ENCODE data around the gene SP2.

The SP2 gene

DNA sequence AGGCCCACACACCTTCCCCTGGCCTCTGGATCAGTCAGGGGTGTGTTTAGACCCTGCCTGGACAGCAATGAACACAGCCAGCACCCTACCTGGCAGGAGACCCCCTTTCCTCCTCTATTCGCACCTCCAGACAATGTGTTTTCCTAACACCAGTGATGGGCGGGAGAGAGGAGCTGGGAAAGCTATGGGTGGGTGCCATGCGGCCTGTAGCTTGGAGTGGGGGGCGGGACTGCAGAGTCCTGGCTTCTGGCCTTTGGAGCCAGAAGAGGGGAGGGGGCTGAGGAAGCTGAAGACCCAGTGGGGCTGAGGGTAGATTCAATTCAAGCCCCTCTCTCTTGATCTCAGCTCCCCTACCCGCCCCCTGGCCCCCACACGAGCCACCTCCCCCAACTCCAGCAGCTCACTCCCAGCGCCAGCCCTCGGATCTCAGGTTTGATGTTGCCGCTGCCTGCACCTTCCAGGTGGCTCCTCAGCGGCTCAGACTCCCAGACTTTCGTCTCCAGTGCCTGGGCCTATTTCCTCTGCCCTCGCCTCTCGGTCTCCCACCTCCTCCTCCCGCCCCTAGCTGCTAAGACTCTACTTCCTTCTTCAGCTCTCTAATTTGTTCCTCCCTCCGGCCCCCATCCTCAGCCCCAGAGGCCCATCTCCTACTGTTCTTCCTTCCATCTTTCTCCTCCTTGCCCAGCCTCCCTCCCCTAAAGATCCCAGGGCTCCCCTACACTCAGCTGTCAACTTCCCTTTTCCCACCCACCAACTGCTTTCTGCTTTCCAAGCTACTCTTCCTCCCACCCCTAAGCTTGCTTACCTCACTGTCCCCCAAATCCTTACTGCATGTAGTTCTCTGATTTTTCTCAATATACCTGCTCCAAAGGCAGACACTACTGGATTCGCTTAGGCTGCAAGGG, 38.2 kb upstream of the SP2 start:
- no peak for TF ChIP-seq JUND (IDR thresholded peaks at IDR 0.05; ENCODE audit: low read depth)
- DNase-seq (ENCODE audit: low read depth in 1 of 2, low spot score in 1 of 2) = no peak
- in situ Hi-C loops (cut with HindIII; ENCODE audit: low pct_unique_long_range_greater_than_20kb, low sequenced_read_pairs) = no loop called here

- in situ Hi-C loops (cut with HindIII; ENCODE audit: low pct_unique_long_range_greater_than_20kb, low sequenced_read_pairs) = no loop called here
- DNase-seq (ENCODE audit: low read depth in 1 of 2, low spot score in 1 of 2) = no peak
- no peak for TF ChIP-seq JUND (IDR thresholded peaks at IDR 0.05; ENCODE audit: low read depth)
Observed at GRCh38 chr17:47860386-47860785, 35.6 kb upstream of the SP2 start.

DNA sequence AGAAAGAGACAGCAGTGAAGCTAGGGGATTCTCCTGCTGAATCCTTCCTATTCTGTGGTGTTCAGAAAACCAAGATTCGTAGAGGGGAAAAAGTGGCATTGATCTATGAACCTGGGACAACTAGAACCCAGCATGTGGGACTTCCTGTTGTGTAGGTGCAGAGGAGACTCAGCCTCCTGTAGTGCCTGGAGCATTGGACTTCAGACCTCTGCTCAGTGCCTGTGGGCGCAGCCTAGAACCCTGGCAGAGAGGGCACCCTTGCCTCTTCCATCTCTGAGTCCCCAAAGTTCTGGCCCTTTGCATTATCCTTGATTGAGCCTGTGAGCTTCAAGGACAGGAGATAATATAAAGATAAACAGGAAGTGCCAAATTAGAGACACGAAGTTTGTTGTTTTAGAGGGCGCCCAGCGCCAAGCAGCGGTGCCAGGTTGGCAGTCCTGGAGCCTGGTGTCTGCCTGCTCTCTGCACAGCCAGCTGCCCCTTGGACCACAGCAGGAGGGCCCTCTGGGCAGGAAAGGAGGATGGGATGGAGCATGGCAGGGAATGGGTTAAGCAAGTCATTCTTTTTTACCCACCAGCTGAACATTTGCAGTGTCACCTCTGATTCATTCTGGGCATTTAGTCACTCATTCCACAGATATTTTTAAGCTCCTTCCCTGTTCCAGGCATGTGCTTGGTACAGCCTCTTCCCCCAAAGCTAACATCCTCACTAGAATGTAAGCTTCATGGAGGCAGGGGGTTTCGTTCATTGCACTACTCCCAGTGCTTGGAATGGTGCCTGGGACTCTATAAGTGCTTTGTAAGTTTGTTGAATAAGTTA, 33.2 kb upstream of the SP2 start:
- in situ Hi-C loops (cut with HindIII; ENCODE audit: low pct_unique_long_range_greater_than_20kb, low sequenced_read_pairs) = no loop called here
- no peak for DNase-seq (ENCODE audit: low read depth in 1 of 2, low spot score in 1 of 2)

GRCh38 chr17:47864791-47865216, 31.2 kb upstream of the SP2 start:
- TF ChIP-seq JUND (IDR thresholded peaks at IDR 0.05; ENCODE audit: low read depth) = no peak
- DNase-seq (ENCODE audit: low read depth in 1 of 2, low spot score in 1 of 2) = no peak
- in situ Hi-C loops (cut with HindIII; ENCODE audit: low pct_unique_long_range_greater_than_20kb, low sequenced_read_pairs) = no loop called here

More for the DNA sequence above, 33.2 kb upstream of the SP2 start:
- TF ChIP-seq JUND (IDR thresholded peaks at IDR 0.05; ENCODE audit: low read depth) = no peak

DNA sequence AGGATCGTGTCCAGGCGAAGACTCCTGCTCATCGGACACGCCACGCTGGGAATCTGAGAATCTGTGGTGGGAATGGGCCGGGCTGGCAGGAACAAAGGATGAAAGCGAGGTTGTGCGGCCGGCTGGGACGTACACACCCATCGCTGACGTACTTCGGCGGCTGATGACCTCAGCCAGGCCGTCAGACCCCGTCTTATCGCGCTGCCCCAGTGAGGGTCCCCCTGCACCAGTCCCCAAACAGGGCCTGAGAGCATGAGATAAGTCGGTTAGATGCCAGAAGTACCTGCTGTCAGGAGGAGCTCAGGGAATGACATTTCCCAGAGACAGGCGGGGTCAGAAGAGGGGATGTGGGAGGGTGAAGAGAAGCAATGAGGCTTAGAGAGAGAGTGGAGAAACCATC, 29.1 kb upstream of the SP2 start:
- in situ Hi-C loops (cut with HindIII; ENCODE audit: low pct_unique_long_range_greater_than_20kb, low sequenced_read_pairs) = no loop called here
- DNase-seq (ENCODE audit: low read depth in 1 of 2, low spot score in 1 of 2) = no peak
- TF ChIP-seq JUND (IDR thresholded peaks at IDR 0.05; ENCODE audit: low read depth) = no peak

GRCh38 chr17:47867813-47868533, 28.1 kb upstream of the SP2 start:
- in situ Hi-C loops (cut with HindIII; ENCODE audit: low pct_unique_long_range_greater_than_20kb, low sequenced_read_pairs) = no loop called here
- TF ChIP-seq JUND (IDR thresholded peaks at IDR 0.05; ENCODE audit: low read depth) = no peak
- DNase-seq (ENCODE audit: low read depth in 1 of 2, low spot score in 1 of 2) = no peak

DNA sequence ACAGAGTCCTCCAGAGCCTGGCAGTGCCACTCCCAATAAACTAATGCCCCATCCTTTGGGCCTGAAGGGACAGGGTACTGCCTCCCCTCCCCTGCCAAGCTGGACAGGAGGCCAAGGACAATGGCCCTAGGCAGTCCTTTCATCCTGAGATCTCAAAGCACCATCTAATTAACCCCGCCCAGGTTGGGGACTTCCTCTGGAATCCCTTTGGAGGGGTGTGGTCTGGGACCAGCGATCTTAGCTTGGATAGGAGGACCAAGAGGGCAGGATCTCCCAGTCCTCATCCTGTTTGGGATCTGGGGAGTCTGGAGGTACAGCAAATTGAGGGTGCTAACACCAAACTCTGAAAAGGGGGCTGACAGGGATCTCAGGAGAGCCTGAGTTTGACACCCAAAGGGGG, 26.9 kb upstream of the SP2 start:
- no peak for TF ChIP-seq JUND (IDR thresholded peaks at IDR 0.05; ENCODE audit: low read depth)
- in situ Hi-C loops (cut with HindIII; ENCODE audit: low pct_unique_long_range_greater_than_20kb, low sequenced_read_pairs) = no loop called here
- no peak for DNase-seq (ENCODE audit: low read depth in 1 of 2, low spot score in 1 of 2)

GRCh38 chr17:47870056-47870455, 26.0 kb upstream of the SP2 start:
- no peak for TF ChIP-seq JUND (IDR thresholded peaks at IDR 0.05; ENCODE audit: low read depth)
- DNase-seq (ENCODE audit: low read depth in 1 of 2, low spot score in 1 of 2) = no peak
- in situ Hi-C loops (cut with HindIII; ENCODE audit: low pct_unique_long_range_greater_than_20kb, low sequenced_read_pairs) = no loop called here

GRCh38 chr17:47871048-47871447, 25.0 kb upstream of the SP2 start:
- in situ Hi-C loops (cut with HindIII; ENCODE audit: low pct_unique_long_range_greater_than_20kb, low sequenced_read_pairs) = no loop called here
- DNase-seq (ENCODE audit: low read depth in 1 of 2, low spot score in 1 of 2) = no peak
- TF ChIP-seq JUND (IDR thresholded peaks at IDR 0.05; ENCODE audit: low read depth) = no peak

GRCh38 chr17:47872019-47872650, 23.9 kb upstream of the SP2 start:
- TF ChIP-seq JUND (IDR thresholded peaks at IDR 0.05; ENCODE audit: low read depth) = no peak
- no peak for DNase-seq (ENCODE audit: low read depth in 1 of 2, low spot score in 1 of 2)
- in situ Hi-C loops (cut with HindIII; ENCODE audit: low pct_unique_long_range_greater_than_20kb, low sequenced_read_pairs) = no loop called here

DNA sequence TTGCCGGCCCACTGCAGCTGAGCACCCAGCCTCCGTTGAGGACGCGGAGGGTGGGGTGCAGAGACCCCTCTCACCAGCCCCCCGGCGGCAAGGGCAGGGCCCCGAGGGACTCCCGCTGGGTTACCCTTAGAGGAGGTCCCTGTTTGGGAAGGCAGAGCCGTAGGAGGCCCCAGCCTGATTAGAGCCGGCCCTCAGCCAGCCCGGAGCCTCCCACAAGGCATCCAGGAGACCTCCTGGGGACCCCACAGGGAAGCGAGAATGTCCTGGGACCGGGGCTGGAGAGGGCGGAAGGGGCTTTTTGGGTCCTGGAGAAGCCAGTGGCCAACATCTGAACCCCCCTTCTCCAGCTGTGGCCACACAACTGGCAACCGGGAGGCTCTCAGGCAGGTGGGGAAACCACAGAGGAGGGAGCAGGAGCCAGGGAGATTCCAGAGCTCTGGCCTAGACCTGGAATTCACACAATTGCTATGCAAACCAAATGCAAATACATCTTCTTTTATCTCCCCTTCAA, 23.3 kb upstream of the SP2 start:
- TF ChIP-seq JUND (IDR thresholded peaks at IDR 0.05; ENCODE audit: low read depth) = no peak
- in situ Hi-C loops (cut with HindIII; ENCODE audit: low pct_unique_long_range_greater_than_20kb, low sequenced_read_pairs) = no loop called here
- no peak for DNase-seq (ENCODE audit: low read depth in 1 of 2, low spot score in 1 of 2)

Measured in T47D (cell line).